IPS-11a (cell line): ENCODE measurements around the gene UPF2.
"Not testable (repeated sequence)": the region's sequence is repeated elsewhere in the genome, so short reads cannot be mapped to it uniquely, and the experiment has no call there.

Experiments used
- H3K4me3 ChIP-seq: one replicate; pipeline ENCODE4 v1.5.1; 2013; ENCODE audit warnings: low read depth, low read length, control low read depth

The UPF2 gene

GRCh38 chr10:12045596-12045995, 3.0 kb upstream of the UPF2 start:
- no peak overlapping the region for H3K4me3 ChIP-seq

- peak overlapping the region; percentile 96 for H3K4me3 ChIP-seq
Observed at GRCh38 chr10:12042409-12042796, 206 bp downstream of the UPF2 start.

- H3K4me3 ChIP-seq = peak overlapping the region; percentile 96
Observed at GRCh38 chr10:12041766-12042408, 722 bp downstream of the UPF2 start.

GRCh38 chr10:12036073-12036655, 6.4 kb downstream of the UPF2 start:
- no peak overlapping the region for H3K4me3 ChIP-seq

- no peak overlapping the region for H3K4me3 ChIP-seq
Observed at GRCh38 chr10:12031404-12031803, 11.2 kb downstream of the UPF2 start.

- no peak overlapping the region for H3K4me3 ChIP-seq
Observed at GRCh38 chr10:12027539-12027938, 15.1 kb downstream of the UPF2 start.

- H3K4me3 ChIP-seq = no peak overlapping the region
Observed at GRCh38 chr10:12025591-12025990, 17.0 kb downstream of the UPF2 start.

GRCh38 chr10:12022580-12023257, 19.9 kb downstream of the UPF2 start:
- no peak overlapping the region for H3K4me3 ChIP-seq

- no peak overlapping the region for H3K4me3 ChIP-seq
Observed at GRCh38 chr10:12020574-12020973, 22.0 kb downstream of the UPF2 start.

- H3K4me3 ChIP-seq = no peak overlapping the region
Observed at GRCh38 chr10:12019283-12019971, 23.2 kb downstream of the UPF2 start.

GRCh38 chr10:12018438-12019282, 23.9 kb downstream of the UPF2 start:
- H3K4me3 ChIP-seq = no peak overlapping the region

GRCh38 chr10:12013926-12014325, 28.7 kb downstream of the UPF2 start:
- no peak overlapping the region for H3K4me3 ChIP-seq

- not testable (repeated sequence) for H3K4me3 ChIP-seq
Observed at GRCh38 chr10:12013391-12013790, 29.2 kb downstream of the UPF2 start.

- H3K4me3 ChIP-seq = no peak overlapping the region
Observed at GRCh38 chr10:12010353-12010752, 32.3 kb downstream of the UPF2 start.

GRCh38 chr10:12008842-12009241, 33.8 kb downstream of the UPF2 start:
- not testable (repeated sequence) for H3K4me3 ChIP-seq

GRCh38 chr10:12006671-12007070, 35.9 kb downstream of the UPF2 start:
- no peak overlapping the region for H3K4me3 ChIP-seq

GRCh38 chr10:11993834-11994468, 48.7 kb downstream of the UPF2 start:
- H3K4me3 ChIP-seq = no peak overlapping the region

- H3K4me3 ChIP-seq = no peak overlapping the region
Observed at GRCh38 chr10:11988924-11989323, 53.7 kb downstream of the UPF2 start.

GRCh38 chr10:11986593-11987216, 55.9 kb downstream of the UPF2 start:
- H3K4me3 ChIP-seq = no peak overlapping the region

- H3K4me3 ChIP-seq = no peak overlapping the region
Observed at GRCh38 chr10:11982253-11982652, 60.4 kb downstream of the UPF2 start.
